Breast epithelium (tissue), 4 donors: ENCODE data around the gene MED22. TPM values are rescaled to one million over a fixed set of nuclear protein-coding genes. Genes with fewer than 3 reads are reported as not detected.

Experiments used
- DNase-seq, 2 donors: peaks; one replicate each; pipeline ENCODE4 v3.0.0-alpha.2; 2019; ENCODE audit warnings: low spot score in 2 of 2
- H3K27ac ChIP-seq, 2 donors: fragments of 200-600 bp; sonication (generic) in 1 of 2; one replicate each; pipeline ENCODE4 v1.5.1; 2016 to 2019; ENCODE audit warnings: mild to moderate bottlenecking in 1 of 2
- H3K27me3 ChIP-seq, 2 donors: fragments of 200-600 bp; sonication (generic) in 1 of 2; one replicate each; pipeline versions ENCODE4 v1.5.1 to v1.6.0; 2017 to 2019; ENCODE audit warnings: control low read depth in 1 of 2, mild to moderate bottlenecking in 1 of 2
- H3K36me3 ChIP-seq: fragments of 200-600 bp; one replicate; pipeline ENCODE4 v1.5.1; 2019
- H3K4me1 ChIP-seq, 2 donors: fragments of 200-600 bp; sonication (generic); one replicate each; pipeline ENCODE4 v1.5.1; 2016 to 2019; ENCODE audit warnings: control low read depth in 1 of 2
- H3K4me3 ChIP-seq, 3 donors: fragments of 200-600 bp; sonication (generic); 1 replicate in 2 of 3; 2 replicates in 1 of 3; pipeline ENCODE4 v1.5.1; 2016 to 2019; ENCODE audit warnings: mild to moderate bottlenecking in 3 of 3, moderate library complexity in 2 of 3
- H3K9me3 ChIP-seq, 2 donors: fragments of 200-600 bp; sonication (generic) in 1 of 2; one replicate each; pipeline ENCODE4 v1.5.1; 2016 to 2019; ENCODE audit warnings: control low read depth in 1 of 2
- POLR2A ChIP-seq: fragments of 450-650 bp; IDR thresholded peaks from one replicate; pipeline ENCODE4 v1.6.1; 2016; ENCODE audit warnings: antibody characterized with exemption, mild to moderate bottlenecking, moderate library complexity
- POLR2AphosphoS5 ChIP-seq, 3 donors: sonication (generic); formaldehyde crosslinking; IDR thresholded peaks; one replicate each; pipeline ENCODE4 v1.6.1; 2017; ENCODE audit warnings: antibody characterized with exemption in 3 of 3
- intact Hi-C: fragments of 100-400 bp; cut with DNase I; formaldehyde crosslinking; loops from one replicate; pipeline ENCODE4 v1.15.1; 2023; ENCODE audit warnings: low total_unique reads
- total RNA-seq, 3 donors: library from RNA; depleted of rRNA; stranded (reverse); fragments of >200 nt; gene quantifications; one replicate each; pipeline ENCODE4 v1.1.0, GENCODE V29; 2016
- TF ChIP-seq, protein P1 (sequence below), 3 donors: fragments of 450-650 bp; IDR thresholded peaks; one replicate each; pipeline ENCODE4 v1.5.1; 2016 to 2017; ENCODE audit warnings: antibody characterized with exemption in 3 of 3, mild to moderate bottlenecking in 3 of 3, moderate library complexity in 3 of 3

The MED22 gene
- total RNA-seq, 3 donors from 2014 or later, result 19.2 to 32.2 (median 31.1) TPM

DNA sequence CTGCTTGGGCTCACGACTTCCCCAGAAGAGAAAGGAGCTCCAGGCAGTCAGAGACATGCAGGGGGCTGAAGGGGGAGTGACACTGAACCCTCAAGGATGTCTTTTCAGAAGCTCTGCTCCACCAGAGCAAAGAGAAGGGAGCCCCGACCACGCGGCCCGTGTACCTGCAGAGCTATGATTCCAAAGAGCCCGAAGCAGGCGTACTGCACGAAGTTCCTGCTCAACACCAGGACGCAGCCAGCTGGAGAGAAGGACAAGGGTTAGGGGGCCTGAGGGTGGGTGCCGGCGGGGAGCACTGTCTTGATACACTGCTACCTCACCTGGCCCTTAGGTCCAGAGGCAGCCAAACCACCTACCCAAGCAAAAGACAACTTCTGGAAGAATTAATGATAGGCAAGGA lies 18.5 kb upstream of the MED22 start:
- intact Hi-C loops, result no loop called here
- H3K4me1 ChIP-seq, result peaks cover 0 to 20% of the 10 kb centered on the region in 2 donors
- no peaks in the 10 kb centered on the region for H3K36me3 ChIP-seq
- no peak overlapping the region for H3K4me3 ChIP-seq
- H3K27me3 ChIP-seq, result no peaks in the 10 kb centered on the region
- no peak for TF ChIP-seq POLR2A
- no peak for TF ChIP-seq POLR2AphosphoS5 (IDR thresholded peaks at IDR 0.05)
- TF ChIP-seq, protein P1, sequence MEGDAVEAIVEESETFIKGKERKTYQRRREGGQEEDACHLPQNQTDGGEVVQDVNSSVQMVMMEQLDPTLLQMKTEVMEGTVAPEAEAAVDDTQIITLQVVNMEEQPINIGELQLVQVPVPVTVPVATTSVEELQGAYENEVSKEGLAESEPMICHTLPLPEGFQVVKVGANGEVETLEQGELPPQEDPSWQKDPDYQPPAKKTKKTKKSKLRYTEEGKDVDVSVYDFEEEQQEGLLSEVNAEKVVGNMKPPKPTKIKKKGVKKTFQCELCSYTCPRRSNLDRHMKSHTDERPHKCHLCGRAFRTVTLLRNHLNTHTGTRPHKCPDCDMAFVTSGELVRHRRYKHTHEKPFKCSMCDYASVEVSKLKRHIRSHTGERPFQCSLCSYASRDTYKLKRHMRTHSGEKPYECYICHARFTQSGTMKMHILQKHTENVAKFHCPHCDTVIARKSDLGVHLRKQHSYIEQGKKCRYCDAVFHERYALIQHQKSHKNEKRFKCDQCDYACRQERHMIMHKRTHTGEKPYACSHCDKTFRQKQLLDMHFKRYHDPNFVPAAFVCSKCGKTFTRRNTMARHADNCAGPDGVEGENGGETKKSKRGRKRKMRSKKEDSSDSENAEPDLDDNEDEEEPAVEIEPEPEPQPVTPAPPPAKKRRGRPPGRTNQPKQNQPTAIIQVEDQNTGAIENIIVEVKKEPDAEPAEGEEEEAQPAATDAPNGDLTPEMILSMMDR (IDR thresholded peaks at IDR 0.05), result no peak
- no peak overlapping the region for H3K27ac ChIP-seq
- H3K9me3 ChIP-seq, result no peaks in the 10 kb centered on the region
- no peak for DNase-seq

- H3K36me3 ChIP-seq, result peaks cover 5% of the 10 kb centered on the region
- H3K27me3 ChIP-seq, result no peaks in the 10 kb centered on the region
- H3K27ac ChIP-seq, result peak overlapping the region in 1 of 2 donors; percentile 15
- H3K9me3 ChIP-seq, result no peaks in the 10 kb centered on the region
- DNase-seq, result no peak
- intact Hi-C loops, result no loop called here
- H3K4me3 ChIP-seq, result no peak overlapping the region
- TF ChIP-seq, protein P1 (IDR thresholded peaks at IDR 0.05), result no peak
- TF ChIP-seq POLR2A (no peak), POLR2AphosphoS5 (IDR thresholded peaks at IDR 0.05) (no peak)
- peaks cover 0 to 7% of the 10 kb centered on the region in 2 donors for H3K4me1 ChIP-seq
These were observed 14.6 kb upstream of the MED22 start for GRCh38 chr9:133362359-133363044.

DNA sequence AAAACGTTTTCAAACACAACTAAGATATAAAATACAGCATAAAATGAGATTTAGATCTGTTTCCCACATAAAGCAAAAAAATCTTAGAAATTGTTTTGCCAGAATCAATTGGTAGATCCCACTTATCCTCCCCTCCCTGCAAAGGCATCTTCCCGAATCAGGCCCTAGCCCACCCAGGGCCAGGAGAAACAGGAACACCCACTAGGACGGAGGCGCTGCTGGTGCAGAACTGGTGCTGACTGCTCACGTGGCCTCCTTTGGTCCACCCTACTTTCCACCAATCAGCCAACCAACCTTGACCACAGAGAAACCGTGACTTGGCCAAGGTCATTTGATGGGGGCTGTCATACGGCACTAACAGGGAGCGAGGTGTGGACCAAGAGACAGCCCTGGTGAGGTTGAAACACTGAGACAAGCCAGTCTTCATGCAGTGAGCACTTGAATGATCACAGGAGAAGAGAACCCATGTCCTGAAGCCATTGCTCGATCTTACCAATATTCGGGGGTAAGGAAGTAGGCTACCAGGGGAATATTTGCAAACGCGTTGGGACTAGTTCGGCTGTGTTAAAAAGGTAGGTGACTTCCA lies 13.7 kb upstream of the MED22 start:
- no peak overlapping the region for H3K4me3 ChIP-seq
- H3K27me3 ChIP-seq, result no peaks in the 10 kb centered on the region
- no peak overlapping the region for H3K27ac ChIP-seq
- no peaks in the 10 kb centered on the region for H3K9me3 ChIP-seq
- intact Hi-C loops, result no loop called here
- TF ChIP-seq, protein P1 (IDR thresholded peaks at IDR 0.05), result no peak
- TF ChIP-seq POLR2AphosphoS5 (IDR thresholded peaks at IDR 0.05), result no peak
- no peak for TF ChIP-seq POLR2A
- H3K36me3 ChIP-seq, result peaks cover 5% of the 10 kb centered on the region
- H3K4me1 ChIP-seq, result peaks cover 0 to 13% of the 10 kb centered on the region in 2 donors
- DNase-seq, result no peak

DNA sequence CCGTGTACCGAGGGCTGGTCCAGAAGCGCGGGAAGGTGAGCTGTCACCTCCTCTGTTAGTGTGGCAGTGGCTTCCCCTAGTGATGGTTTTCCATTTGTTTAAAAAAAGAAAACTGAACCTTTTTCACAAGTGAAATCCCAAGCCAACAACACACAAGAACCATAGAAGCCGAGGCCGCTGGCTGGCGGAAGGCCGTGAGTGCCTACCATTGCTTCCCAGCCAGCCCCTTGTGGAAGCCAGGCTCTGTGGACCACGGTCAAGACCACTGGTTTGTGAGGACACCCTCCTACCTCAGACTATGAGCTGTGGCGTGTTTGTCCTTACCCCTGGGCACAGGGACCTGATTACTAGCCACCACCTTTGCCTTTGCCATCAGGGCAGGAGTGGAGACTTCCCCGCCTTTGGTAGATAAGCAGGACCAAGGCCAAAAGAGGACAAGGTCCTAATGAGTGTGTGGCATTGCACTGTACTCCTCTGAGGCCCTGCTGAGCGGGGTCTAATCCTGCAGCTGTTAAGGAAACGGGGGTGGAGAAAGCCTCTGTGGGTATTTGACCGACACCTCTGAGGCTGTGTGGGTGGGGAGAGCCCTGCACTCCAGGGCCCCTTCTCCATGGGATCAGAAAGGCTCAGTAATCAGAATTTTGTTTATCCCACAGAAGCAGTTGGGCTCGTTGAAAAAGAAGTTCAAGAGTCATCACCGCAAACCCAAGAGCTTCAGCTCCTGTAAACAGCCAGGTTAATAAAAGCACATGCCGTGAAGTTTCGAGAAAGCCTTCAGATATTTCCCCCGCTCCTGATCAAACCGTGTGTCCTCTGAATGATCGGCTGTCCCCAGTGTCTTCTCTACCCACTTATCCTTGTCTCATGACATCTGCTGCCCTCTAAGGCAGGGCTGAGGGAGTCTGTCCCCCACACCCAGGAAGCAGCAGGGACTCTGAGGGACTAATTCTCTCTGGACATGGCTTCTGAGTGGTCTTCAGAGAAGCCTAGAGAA lies 12.8 kb upstream of the MED22 start:
- Histone ChIP-seq H3K9me3 (no peaks in the 10 kb centered on the region), H3K27me3 (no peaks in the 10 kb centered on the region), H3K4me1 (peaks cover 0 to 13% of the 10 kb centered on the region in 2 donors), H3K27ac (no peak overlapping the region), H3K4me3 (no peak overlapping the region), H3K36me3 (peaks cover 5% of the 10 kb centered on the region)
- no peak for DNase-seq
- TF ChIP-seq, protein P1 (IDR thresholded peaks at IDR 0.05), result no peak
- no peak for TF ChIP-seq POLR2A
- no peak for TF ChIP-seq POLR2AphosphoS5 (IDR thresholded peaks at IDR 0.05)
- intact Hi-C loops, result no loop called here
